GM18502 (cell line): ENCODE data around the gene UBE4B.
"Not testable (repeated sequence)": the region's sequence is repeated elsewhere in the genome, so short reads cannot be mapped to it uniquely, and the experiment has no call there.

Source experiments
- ATAC-seq: cut with Tn5 transposase; IDR thresholded peaks from one replicate; pipeline ENCODE4 v1.9.1; 2021; ENCODE audit warnings: mild to moderate bottlenecking; ENCODE audit not compliant: unreplicated experiment, poor library complexity

The UBE4B gene

GRCh38 chr1:10032590-10033358 lies at the start of gene UBE4B:
Gene UBE4B, plus strand, starts transcription at chr1:10032958. Its CDS starts 713 bp downstream, at chr1:10033671.
- peak; percentile 95 for ATAC-seq

- ATAC-seq = no peak
Observed at GRCh38 chr1:9984253-9984652, 48.5 kb upstream of the UBE4B start.

GRCh38 chr1:9985001-9985400 lies 47.8 kb upstream of the UBE4B start:
- ATAC-seq = no peak

GRCh38 chr1:9989773-9990172 lies 43.0 kb upstream of the UBE4B start:
- ATAC-seq = no peak

GRCh38 chr1:9990944-9991343 lies 41.8 kb upstream of the UBE4B start:
- no peak for ATAC-seq

- no peak for ATAC-seq
Observed at GRCh38 chr1:9992910-9993309, 39.8 kb upstream of the UBE4B start.

GRCh38 chr1:9993561-9994075 lies 39.1 kb upstream of the UBE4B start:
- ATAC-seq = no peak

- ATAC-seq = no peak
Observed at GRCh38 chr1:9996624-9997582, 35.9 kb upstream of the UBE4B start, which contains the start of gene RBP7. Gene RBP7, plus strand, starts transcription at chr1:9997228. Its CDS starts 31 bp downstream, at chr1:9997259.

- no peak for ATAC-seq
Observed at GRCh38 chr1:10001016-10001665, 31.6 kb upstream of the UBE4B start.

- ATAC-seq = not testable (repeated sequence)
Observed at GRCh38 chr1:10005248-10005647, 27.5 kb upstream of the UBE4B start.

- ATAC-seq = no peak
Observed at GRCh38 chr1:10007169-10007568, 25.6 kb upstream of the UBE4B start.

GRCh38 chr1:10014016-10014415 lies 18.7 kb upstream of the UBE4B start:
- ATAC-seq = no peak

- no peak for ATAC-seq
Observed at GRCh38 chr1:10019561-10019960, 13.2 kb upstream of the UBE4B start.

GRCh38 chr1:10020086-10020485 lies 12.7 kb upstream of the UBE4B start:
- ATAC-seq = no peak

- ATAC-seq = not testable (repeated sequence)
Observed at GRCh38 chr1:10020678-10021077, 12.1 kb upstream of the UBE4B start.

- ATAC-seq = not testable (repeated sequence)
Observed at GRCh38 chr1:10021992-10022391, 10.8 kb upstream of the UBE4B start.

- no peak for ATAC-seq
Observed at GRCh38 chr1:10022656-10023055, 10.1 kb upstream of the UBE4B start.

GRCh38 chr1:10025354-10025753 lies 7.4 kb upstream of the UBE4B start:
- no peak for ATAC-seq

GRCh38 chr1:10027027-10027426 lies 5.7 kb upstream of the UBE4B start:
- no peak for ATAC-seq

GRCh38 chr1:10028956-10029500 lies 3.7 kb upstream of the UBE4B start:
- not testable (repeated sequence) for ATAC-seq
